ENCODE results near the gene ATP6V0C.

The ATP6V0C gene

DNA sequence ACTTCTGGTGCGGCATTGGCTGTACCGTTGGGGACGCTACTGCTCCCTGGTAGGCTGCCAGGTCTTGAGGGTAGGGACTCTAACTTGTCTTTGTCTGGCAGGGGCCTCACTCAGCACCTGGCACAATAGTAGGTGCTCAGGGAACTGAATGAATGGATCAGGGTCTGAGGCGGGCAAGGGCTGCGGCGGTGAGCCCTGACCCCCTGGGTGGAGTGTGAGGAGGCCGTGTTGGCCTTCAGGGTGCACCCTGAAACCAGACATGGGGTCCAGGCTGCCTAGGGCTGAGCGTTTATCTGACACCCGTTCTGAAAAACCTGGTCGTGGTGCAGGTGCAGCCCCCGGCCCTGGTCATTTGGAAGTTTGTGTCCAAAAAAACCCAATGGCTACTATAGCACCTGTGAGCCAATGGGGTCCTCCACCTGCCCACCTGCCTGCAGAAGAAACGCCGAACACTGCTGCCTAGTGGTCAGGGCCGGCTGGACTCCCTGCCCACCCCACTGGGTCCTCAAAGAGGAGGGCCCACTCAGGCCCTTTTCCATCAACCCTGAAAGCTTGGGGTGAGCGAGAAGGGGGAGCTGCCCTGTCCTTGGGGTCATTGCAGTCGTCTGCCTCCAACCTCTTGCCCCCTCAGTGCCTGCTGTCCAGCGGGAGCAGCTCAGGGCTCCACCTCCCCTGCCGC, 4.9 kb upstream of the ATP6V0C start:
- no peak for DNase-seq (ENCODE audit: low read depth in 2 of 2)

- no peak for DNase-seq (ENCODE audit: low read depth in 2 of 2)
Measured at GRCh38 chr16:2511128-2511800, 2.5 kb upstream of the ATP6V0C start.

GRCh38 chr16:2511996-2512734, 1.6 kb upstream of the ATP6V0C start:
- no peak for DNase-seq (ENCODE audit: low read depth in 2 of 2)

- DNase-seq (ENCODE audit: low read depth in 2 of 2): no peak
Measured at GRCh38 chr16:2512735-2513404, 882 bp upstream of the ATP6V0C start.

- no peak for DNase-seq (ENCODE audit: low read depth in 2 of 2)
Measured at GRCh38 chr16:2514333-2515179, 804 bp downstream of the ATP6V0C start.

DNA sequence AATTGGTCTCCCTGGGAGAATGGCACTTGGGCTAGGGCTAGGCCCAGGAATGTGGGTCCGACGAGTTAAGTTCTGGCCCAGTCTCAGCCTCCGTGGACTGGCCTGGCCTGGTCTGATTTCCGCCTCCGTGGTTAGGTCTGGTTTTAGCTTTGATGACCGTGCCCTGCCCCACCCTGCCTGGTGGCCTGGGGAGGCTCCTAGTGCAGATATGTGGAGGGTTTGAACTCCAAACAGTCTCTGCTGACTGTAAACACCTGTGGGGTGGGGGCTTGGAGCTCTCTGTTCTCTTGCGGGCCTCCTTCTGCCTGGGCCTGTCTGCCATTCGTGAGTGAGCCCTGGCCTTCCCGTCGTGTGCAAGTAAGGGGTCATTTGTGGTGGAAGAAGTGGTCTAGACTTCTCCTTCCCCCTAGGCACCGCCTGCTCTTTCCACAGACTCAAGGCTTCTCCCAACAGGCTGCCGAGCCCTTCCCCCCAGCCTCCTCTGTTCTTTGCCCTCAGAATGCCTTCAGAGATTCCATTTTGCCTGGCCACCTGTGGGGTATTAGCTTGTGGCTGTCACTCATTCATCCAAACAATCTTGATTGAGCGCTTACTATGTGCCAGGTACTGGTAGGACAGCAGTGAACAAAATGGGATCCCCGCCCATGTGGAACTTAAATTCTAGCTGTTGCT, 1.6 kb downstream of the ATP6V0C start:
- no peak for DNase-seq (ENCODE audit: low read depth in 2 of 2)

DNA sequence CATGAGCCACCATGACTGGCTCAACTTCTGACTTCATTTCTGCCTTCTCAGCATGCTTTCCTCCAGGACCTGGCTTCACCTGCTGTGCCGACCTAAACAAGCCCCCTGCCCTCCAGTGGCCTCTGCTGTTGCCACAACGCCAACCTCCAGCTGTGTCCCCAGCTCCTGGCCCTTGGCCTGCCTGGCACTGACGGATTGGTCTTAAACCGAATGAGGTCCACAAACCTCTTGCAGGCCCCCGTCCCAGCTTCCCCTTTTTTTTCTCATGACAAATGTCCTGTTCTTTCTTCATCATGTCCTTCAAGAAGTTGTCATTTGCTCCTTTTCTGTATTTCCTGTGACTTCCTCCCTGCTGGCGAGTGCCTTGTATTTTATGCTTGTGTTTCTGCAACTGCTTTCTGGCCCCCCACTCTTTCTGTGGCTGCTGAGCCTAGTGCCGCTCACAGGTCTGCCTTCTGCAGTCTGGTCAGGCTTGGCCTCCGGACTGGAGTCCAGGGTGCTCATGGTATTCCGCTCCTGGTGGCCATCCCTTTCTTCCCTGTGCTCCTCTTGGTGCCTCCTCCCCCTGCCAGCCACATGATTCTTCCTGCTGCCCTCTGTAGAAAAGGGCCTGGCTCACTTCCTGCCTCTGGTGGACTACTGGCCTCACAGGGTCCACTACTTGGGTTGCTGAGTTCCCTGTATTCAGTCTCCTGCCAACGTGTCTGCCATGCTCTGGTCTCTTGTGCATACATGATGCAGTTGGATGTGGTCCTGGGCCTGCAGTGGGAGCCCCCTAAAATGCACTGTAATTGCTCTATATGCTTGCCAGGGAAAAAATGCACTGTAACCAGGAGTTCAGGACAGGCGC, 2.9 kb downstream of the ATP6V0C start:
- no peak for DNase-seq (ENCODE audit: low read depth in 2 of 2)

- DNase-seq (ENCODE audit: low read depth in 2 of 2): no peak
Measured at GRCh38 chr16:2517954-2518605, 4.3 kb downstream of the ATP6V0C start.

DNA sequence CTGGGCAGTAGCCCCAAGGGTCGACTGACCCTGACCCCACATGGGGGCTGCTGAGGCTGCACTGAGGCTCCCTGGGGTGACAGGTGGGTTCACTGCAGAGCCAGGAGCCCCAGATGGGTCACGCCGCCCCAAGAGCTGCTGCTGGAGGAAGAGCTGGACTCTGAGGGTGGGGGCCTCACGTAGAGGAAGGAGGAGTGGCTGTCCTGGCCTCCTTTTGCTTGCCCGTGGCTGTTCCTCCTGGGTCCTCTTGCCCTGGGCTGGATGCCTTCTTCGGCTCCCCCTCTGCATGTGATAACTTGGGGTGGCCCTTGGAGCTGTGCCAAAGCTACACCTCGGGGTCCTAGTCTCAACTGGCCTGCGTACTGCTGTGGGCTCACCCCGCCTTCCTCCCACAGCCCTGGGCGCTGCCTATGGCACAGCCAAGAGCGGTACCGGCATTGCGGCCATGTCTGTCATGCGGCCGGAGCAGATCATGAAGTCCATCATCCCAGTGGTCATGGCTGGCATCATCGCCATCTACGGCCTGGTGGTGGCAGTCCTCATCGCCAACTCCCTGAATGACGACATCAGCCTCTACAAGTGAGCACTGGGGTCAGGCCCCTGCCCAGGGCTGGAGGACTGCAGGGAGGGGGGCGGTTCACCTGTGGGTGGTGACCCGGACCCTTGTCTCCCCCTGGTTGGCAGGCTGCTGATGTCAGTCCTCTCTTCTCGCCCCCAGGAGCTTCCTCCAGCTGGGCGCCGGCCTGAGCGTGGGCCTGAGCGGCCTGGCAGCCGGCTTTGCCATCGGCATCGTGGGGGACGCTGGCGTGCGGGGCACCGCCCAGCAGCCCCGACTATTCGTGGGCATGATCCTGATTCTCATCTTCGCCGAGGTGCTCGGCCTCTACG, 5.3 kb downstream of the ATP6V0C start:
- DNase-seq (ENCODE audit: low read depth in 2 of 2): no peak

GRCh38 chr16:2519711-2520080, 5.9 kb downstream of the ATP6V0C start:
- no peak for DNase-seq (ENCODE audit: low read depth in 2 of 2)

DNA sequence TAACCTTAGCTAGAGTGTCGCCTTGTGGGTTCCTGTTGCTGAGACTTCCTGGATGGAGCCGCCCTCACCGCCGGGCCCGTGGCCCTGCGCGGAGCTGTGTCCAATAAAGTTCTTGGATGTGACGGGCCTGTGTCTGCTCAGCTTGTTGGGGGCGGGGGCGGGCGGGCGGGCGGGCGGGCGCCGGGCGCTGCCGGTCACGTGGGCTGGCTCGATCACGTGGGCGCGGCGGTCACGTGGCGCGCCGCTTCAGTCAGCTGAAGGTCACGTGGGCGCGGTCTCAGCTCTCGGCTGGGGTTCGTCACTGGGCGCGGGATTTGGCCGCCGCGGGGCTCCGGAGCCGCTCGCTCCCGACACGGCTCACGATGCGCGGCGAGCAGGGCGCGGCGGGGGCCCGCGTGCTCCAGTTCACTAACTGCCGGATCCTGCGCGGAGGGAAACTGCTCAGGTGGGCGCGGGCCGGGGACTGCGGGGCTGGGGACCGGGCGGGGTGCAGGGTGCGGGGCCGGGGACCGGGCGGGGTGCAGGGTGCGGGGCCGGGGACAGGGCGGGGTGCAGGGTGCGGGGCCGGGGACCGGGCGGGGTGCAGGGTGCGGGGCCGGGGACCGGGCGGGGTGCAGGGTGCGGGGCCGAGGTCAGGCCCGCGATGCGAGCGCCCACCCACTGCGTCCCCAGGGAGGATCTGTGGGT, 6.5 kb downstream of the ATP6V0C start, which contains the start of gene AMDHD2:
Gene AMDHD2, plus strand, starts transcription at position 275 of the 687 bp plus-strand sequence. Its CDS starts 88 bp downstream, at position 363.
- peak; percentile 86 to 88 for DNase-seq (ENCODE audit: low read depth in 2 of 2)

DNA sequence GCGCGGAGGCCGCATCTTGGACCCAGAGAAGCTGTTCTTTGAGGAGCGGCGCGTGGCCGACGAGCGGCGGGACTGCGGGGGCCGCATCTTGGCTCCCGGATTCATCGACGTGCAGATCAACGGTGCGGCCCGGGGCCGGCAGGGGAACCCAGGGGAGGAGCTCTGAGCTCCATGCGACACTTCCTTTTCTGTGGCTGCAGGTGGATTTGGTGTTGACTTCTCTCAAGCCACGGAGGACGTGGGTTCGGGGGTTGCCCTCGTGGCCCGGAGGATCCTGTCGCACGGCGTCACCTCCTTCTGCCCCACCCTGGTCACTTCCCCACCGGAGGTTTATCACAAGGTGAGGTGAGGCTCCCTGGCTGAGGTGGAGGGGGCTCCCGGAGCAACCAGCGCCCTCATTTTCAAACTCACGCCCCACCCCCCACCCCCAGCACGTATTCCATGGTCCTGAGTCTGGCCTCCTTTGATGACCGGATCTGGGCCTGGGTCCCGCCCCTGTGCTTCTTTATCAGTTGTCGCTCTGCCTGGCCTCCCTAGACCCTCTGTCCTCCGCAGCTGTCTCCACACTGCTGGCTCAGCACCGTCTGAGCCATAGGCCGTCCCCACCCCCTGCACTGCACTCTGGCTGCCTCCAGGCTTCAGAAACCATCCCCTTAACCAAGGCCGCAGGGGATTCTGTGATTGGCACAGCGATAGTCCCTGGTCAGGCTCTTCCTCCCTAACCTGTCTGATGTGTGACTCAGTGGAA, 7.2 kb downstream of the ATP6V0C start:
- DNase-seq (ENCODE audit: low read depth in 2 of 2): peak in 1 of 2 donors; percentile 29

DNA sequence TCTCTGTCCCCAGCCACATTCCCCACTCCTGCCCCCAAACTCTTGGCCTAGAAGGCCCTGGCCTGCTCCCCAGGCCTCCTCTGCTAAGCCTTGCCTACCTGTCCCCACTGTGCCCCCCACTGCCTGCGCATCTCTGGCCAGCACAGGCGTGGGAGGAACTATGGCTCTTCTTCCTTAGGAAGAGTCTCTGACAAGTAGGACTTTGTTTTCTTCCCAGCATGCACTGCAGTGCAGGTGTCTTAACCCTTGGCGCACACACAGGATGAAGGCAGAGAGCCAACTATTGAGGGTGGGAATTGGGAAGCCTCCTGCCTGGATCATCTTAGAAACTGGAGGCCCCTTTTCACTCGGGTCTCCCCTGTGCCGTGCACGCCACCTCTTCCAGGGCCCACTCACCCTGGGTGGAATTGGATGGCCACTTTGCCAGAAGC, 10.1 kb downstream of the ATP6V0C start:
- DNase-seq (ENCODE audit: low read depth in 2 of 2): no peak

GRCh38 chr16:2524339-2524938, 10.7 kb downstream of the ATP6V0C start:
- DNase-seq (ENCODE audit: low read depth in 2 of 2): no peak

DNA sequence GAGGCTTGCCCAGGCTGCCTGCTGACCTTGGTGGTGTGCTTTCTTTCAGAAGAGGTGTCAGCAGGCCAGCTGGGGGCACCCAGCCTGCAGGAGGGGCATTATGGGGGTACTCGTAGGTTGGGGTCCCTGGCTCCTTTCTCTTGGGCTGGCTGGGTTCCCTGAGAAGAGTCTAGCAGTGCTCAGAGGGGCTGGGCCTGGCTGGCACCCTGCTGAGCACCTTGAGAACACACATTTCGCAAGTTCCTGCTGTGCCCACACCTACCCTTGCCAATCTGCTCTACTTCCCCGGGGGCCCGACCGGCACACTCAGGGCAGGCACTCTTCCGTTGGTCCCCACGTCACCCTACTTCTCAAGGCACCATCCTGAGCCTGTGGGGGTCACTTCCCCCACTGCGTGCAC, 12.4 kb downstream of the ATP6V0C start:
- no peak for DNase-seq (ENCODE audit: low read depth in 2 of 2)

- no peak for DNase-seq (ENCODE audit: low read depth in 2 of 2)
Measured at GRCh38 chr16:2527071-2527783, 13.5 kb downstream of the ATP6V0C start.
